GM12865 (cell line): ENCODE results near the gene LMF1.
A peak's percentile ranks its signal among the peaks of the same experiment; 100 is the strongest.

Source experiments
- DNase-seq: peaks from one replicate; pipeline ENCODE4 v3.0.0; 2010; ENCODE audit warnings: low read depth
- H3K4me3 ChIP-seq: 2 replicates; pipeline ENCODE4 v1.5.1; 2011; ENCODE audit warnings: mild to moderate bottlenecking, low read depth, low read length, control low read depth
- CTCF ChIP-seq: IDR thresholded peaks from 2 replicates; pipeline ENCODE4 v1.5.1; 2011; ENCODE audit warnings: low read length, control low read depth, low read depth, inconsistent platforms; ENCODE audit not compliant: insufficient read depth; ENCODE audit errors: missing control alignments

LMF1 gene

GRCh38 chr16:971981-972315 is 1.2 kb upstream of the LMF1 start:
- no peak overlapping the region for H3K4me3 ChIP-seq
- no peak for TF ChIP-seq CTCF
- DNase-seq = no peak

- no peak for TF ChIP-seq CTCF
- H3K4me3 ChIP-seq = no peak overlapping the region
- no peak for DNase-seq
Observed at GRCh38 chr16:971582-971905, 760 bp upstream of the LMF1 start.

- H3K4me3 ChIP-seq = peak overlapping the region; percentile 78
- no peak for TF ChIP-seq CTCF
- no peak for DNase-seq
Observed at GRCh38 chr16:970386-970765, 408 bp downstream of the LMF1 start.

- DNase-seq = peak; percentile 9
- TF ChIP-seq CTCF = no peak
- peak overlapping the region; percentile 78 for H3K4me3 ChIP-seq
Observed at GRCh38 chr16:969508-970385, 1.0 kb downstream of the LMF1 start.

GRCh38 chr16:968620-969019 is 2.2 kb downstream of the LMF1 start:
- no peak overlapping the region for H3K4me3 ChIP-seq
- TF ChIP-seq CTCF = no peak
- no peak for DNase-seq

- H3K4me3 ChIP-seq = no peak overlapping the region
- no peak for TF ChIP-seq CTCF
- no peak for DNase-seq
Observed at GRCh38 chr16:967546-968295, 3.1 kb downstream of the LMF1 start.

GRCh38 chr16:967077-967541 is 3.7 kb downstream of the LMF1 start:
- H3K4me3 ChIP-seq = no peak overlapping the region
- TF ChIP-seq CTCF = no peak
- no peak for DNase-seq
